NT2/D1 (cell line): ENCODE results near the gene HRH2.

ENCODE experiments used
- DNase-seq: peaks from one replicate; pipeline ENCODE4 v3.0.0-alpha.2; 2011; ENCODE audit warnings: low read depth, low spot score
- H3K27me3 ChIP-seq: 2 replicates; pipeline ENCODE4 v1.6.0; 2011; ENCODE audit warnings: mild to moderate bottlenecking; ENCODE audit not compliant: insufficient read length, insufficient read depth
- H3K36me3 ChIP-seq: 2 replicates; pipeline ENCODE4 v1.6.1; 2011; ENCODE audit warnings: mild to moderate bottlenecking, low read length, mixed read lengths; ENCODE audit not compliant: insufficient read depth, insufficient read length
- H3K4me1 ChIP-seq: 2 replicates; pipeline ENCODE4 v1.5.1; 2011; ENCODE audit not compliant: insufficient read depth, insufficient read length
- H3K4me3 ChIP-seq: 2 replicates; pipeline ENCODE4 v1.5.1; 2011; ENCODE audit warnings: low read depth; ENCODE audit not compliant: insufficient read length
- H3K9ac ChIP-seq: 2 replicates; pipeline ENCODE4 v1.6.0; 2011; ENCODE audit warnings: low read depth; ENCODE audit not compliant: insufficient read length
- H3K9me3 ChIP-seq: 2 replicates; pipeline ENCODE4 v1.5.1; 2011; ENCODE audit warnings: mild to moderate bottlenecking, low read length; ENCODE audit not compliant: insufficient read depth
- SUZ12 ChIP-seq: IDR thresholded peaks from 2 replicates; pipeline ENCODE4 v1.6.1; 2011; ENCODE audit not compliant: insufficient read length, insufficient read depth; ENCODE audit errors: extremely low read depth
- YY1 ChIP-seq: IDR thresholded peaks from 2 replicates; pipeline ENCODE4 v1.6.1; 2011; ENCODE audit not compliant: insufficient read length, insufficient read depth
- ZNF274 ChIP-seq: IDR thresholded peaks from 2 replicates; pipeline ENCODE4 v1.6.1; 2011; ENCODE audit warnings: mild to moderate bottlenecking, low read depth, low read length

The HRH2 gene

DNA sequence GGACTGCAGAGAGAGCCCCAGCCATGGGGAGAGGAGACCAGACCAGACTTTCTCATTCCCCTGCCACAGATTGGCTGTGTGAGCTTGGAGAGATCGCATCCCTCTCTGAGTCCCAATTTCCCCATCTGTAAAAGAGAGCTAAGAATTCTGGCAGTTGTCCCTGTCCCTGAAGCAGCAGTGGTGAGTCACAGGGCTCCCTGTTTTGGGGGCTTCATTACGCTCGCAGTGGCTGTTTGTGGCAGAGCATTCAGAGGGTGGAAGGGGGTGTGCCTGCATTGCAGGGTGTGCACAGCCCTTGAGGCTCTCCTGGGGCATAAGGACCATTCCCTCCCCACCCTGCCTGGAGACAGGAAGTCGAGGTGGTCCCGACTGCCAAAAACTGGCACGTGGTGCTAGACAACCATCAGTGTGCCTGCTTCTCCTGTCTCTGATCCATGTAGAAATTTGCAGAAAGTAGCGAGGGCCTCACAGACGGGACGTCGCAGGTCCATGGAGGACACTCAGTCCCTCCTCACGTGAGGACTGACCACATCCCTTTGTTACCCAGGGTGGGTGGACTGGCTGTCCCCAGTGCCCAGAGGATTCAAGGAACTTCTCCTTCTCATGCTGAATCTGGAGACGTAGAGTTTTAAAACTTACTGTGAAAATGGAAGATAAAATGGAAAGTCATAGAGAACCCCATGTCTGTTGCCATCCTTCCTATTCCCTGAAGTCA, 35.3 kb downstream of the HRH2 start:
- H3K4me1 ChIP-seq: peaks cover 5% of the 10 kb centered on the region
- DNase-seq: no peak
- TF ChIP-seq ZNF274: no peak
- no peak for TF ChIP-seq YY1
- no peak for TF ChIP-seq SUZ12

DNA sequence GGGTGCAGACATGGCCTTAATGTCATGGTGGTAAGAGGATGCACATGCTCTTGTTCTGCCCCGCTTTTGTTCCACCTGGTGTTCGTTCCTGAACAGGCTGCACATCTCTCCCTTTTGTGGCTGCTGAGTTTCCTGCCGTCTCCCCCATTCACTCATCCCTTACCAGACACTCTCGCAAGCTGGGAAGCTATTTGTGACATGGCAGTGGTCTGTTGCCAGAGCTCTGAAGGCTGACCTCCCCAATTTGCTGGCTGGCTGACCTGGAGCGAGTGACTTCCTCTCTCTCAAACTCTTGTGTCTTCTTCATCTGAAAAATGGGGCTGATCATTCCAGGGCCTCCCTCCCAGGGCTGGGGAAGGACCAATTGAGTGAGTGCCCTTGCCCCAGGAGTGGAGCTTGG, 35.9 kb downstream of the HRH2 start:
- Histone ChIP-seq H3K36me3 (no peaks in the 10 kb centered on the region), H3K27me3 (no peaks in the 10 kb centered on the region), H3K4me3 (no peak overlapping the region), H3K9me3 (no peaks in the 10 kb centered on the region), H3K9ac (no peak overlapping the region), H3K4me1 (peaks cover 8% of the 10 kb centered on the region)
- TF ChIP-seq SUZ12: no peak
- no peak for TF ChIP-seq YY1
- TF ChIP-seq ZNF274: no peak
- DNase-seq: no peak

More for the DNA sequence above, 35.3 kb downstream of the HRH2 start:
- Histone ChIP-seq H3K4me3 (no peak overlapping the region), H3K36me3 (no peaks in the 10 kb centered on the region), H3K9me3 (no peaks in the 10 kb centered on the region), H3K9ac (no peak overlapping the region), H3K27me3 (no peaks in the 10 kb centered on the region)

DNA sequence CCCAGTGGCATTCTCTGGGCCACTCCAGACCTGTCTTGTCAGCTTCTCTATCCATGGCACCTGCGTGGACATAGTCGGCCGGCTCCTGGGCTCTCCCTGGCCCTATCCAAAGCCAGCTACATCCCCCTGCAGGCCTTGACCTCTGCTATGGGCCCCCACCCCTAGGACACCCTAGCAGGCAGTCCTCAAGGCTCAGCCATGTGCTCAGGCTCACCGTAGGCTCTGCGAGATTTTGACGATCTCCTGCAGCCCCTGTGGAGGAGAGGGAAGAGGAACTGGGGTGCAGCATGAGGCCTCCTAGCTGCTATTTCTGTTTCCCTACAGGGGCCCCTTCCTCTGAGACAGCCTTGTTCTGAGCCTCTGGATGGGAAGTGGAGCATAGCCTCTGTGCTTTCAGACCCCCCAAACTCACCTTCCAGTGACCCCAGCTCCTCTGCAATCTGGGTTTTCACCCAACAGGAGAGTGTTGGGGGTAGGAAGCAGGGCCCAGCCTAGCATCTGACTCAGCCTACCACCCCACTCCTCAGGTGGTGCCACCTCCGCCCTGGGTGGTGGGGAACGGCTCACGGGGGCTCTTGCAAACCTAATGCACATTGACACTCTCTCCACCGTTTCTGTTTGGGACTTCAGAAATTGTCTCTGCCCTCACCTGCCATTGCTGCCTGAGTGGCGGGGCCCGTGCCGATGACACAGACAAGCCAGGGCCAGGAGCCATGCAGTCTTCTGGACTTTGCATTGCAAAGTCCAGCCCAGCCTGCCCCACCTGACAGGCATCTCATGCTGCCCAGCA, 36.7 kb downstream of the HRH2 start:
- H3K9ac ChIP-seq: no peak overlapping the region
- H3K9me3 ChIP-seq: no peaks in the 10 kb centered on the region
- TF ChIP-seq ZNF274 (no peak), SUZ12 (no peak), YY1 (no peak)
- DNase-seq: no peak
- H3K36me3 ChIP-seq: no peaks in the 10 kb centered on the region
- H3K4me1 ChIP-seq: peaks cover 8% of the 10 kb centered on the region
- H3K4me3 ChIP-seq: no peak overlapping the region
- no peaks in the 10 kb centered on the region for H3K27me3 ChIP-seq

DNA sequence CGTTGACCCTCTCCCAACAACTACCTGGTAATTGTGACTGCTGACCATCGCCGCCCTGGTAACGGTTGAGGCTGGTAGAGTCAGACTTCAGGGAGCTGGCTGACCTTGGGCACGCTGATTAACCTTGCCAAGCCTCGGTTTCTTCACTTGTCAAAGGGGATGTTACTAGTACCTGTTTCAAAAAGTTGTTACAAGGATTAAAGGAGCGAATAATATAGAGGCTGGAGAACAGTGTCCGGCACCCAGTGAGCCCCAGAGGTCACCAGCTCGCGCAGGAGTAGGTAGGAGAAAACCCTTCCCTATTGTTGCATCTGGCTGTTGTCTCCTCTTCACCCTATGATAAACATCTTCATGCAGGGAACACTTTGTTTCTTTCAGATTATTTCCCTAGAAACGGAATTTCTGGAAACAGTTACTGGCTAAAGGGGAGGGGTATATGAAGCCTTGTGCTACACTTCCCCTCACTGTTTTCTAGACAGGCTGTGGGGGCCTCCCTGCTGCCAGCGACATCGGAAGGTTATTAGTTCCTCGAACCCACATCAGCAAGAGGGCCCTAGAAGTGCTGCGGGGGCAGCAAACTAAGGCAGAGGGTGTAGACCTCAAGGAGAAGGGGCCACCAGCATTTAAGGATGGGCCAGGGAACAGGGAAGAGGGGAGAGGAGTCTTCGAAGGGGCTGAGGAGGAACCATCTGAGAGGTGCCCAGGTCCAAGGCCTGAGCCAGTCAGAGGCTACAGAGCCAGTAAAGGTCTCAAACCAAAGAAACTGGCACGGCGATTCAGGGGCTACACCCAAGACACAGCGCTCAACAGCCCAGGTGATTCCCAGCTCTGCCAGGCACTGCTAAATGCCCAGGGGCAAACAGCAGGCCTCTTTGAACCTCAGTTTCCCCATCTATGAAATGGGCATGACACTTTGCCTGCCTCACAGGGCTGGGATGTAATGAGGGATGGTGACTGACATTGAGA, 37.6 kb downstream of the HRH2 start:
- no peaks in the 10 kb centered on the region for H3K36me3 ChIP-seq
- TF ChIP-seq SUZ12: no peak
- TF ChIP-seq YY1: no peak
- no peak overlapping the region for H3K4me3 ChIP-seq
- no peaks in the 10 kb centered on the region for H3K9me3 ChIP-seq
- no peak for DNase-seq
- no peak overlapping the region for H3K9ac ChIP-seq
- no peaks in the 10 kb centered on the region for H3K27me3 ChIP-seq
- H3K4me1 ChIP-seq: peaks cover 8% of the 10 kb centered on the region

DNA sequence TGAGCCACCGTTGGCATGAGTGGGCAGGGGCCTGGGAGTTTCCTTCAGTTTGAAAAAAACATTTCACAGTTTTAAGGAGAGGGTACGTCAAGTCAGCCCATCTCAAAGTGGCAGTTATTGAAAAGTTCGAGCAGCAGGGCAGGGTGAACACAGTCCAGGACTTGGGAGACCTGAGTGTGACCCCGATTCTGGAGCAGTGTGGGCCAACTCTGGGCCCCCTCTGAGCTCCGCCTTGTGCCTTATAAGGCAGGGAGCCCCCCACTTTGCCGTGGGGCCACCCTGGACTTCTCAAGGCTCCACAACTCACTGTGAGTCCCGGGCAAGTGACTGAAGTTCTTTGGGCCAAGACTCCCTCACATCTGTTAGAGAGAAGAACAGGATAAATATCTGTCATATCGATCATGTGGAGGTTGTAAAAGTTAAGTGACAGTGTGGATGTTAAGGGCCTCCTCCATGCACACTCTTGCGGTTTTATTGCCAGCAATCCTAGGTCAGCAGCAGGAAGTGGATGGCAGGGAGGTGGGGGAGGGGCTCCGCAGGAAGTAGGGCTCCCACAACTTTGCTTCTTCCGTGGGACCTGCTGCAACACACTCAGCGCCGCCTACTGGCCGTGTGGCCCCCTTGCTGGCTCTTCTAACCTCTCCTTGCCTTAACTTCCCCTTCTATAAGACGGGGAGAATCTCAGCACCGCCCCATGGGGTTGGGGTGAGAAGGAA, 38.4 kb downstream of the HRH2 start:
- Histone ChIP-seq H3K9me3 (no peaks in the 10 kb centered on the region), H3K27me3 (no peaks in the 10 kb centered on the region), H3K4me3 (no peak overlapping the region), H3K36me3 (no peaks in the 10 kb centered on the region), H3K4me1 (peaks cover 8% of the 10 kb centered on the region), H3K9ac (no peak overlapping the region)
- DNase-seq: peak; percentile 51
- TF ChIP-seq YY1 (no peak), ZNF274 (no peak), SUZ12 (no peak)

DNA sequence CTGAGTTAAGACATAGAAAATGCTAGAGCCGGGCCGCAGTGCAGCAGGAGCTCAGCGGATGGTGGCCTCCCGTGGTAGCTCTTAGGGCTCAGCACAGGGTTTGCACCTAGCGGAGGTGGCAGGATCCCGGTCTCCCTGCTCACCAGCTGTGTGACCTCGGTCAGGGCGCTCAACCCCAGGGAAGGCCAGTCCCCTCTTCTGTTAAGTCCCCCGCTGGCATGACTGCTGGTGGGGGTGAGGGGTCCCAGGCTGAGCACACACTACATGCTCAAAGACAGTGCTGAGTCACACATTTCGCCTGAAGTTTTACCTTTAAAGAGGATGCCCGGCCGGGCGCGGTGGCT, 39.0 kb downstream of the HRH2 start:
- Histone ChIP-seq H3K4me1 (peaks cover 8% of the 10 kb centered on the region), H3K27me3 (no peaks in the 10 kb centered on the region), H3K4me3 (no peak overlapping the region), H3K36me3 (no peaks in the 10 kb centered on the region), H3K9ac (no peak overlapping the region), H3K9me3 (no peaks in the 10 kb centered on the region)
- no peak for TF ChIP-seq YY1
- no peak for TF ChIP-seq ZNF274
- no peak for TF ChIP-seq SUZ12
- DNase-seq: no peak
